Measurements from ENCODE around the gene SUFU.

GRCh38 chr10:102669206-102670064, 165.7 kb downstream of the SUFU start:
- TF ChIP-seq CTCF (IDR thresholded peaks at IDR 0.05; ENCODE audit: low read depth, low read length): peak; percentile 57
- no peak for TF ChIP-seq EZH2phosphoT487 (IDR thresholded peaks at IDR 0.05; ENCODE audit: low read depth)
